ENCODE measurements around the gene NT5DC2. TPM values are rescaled to one million over a fixed set of nuclear protein-coding genes. Genes with fewer than 3 reads are reported as not detected.

NT5DC2 gene
- total and polyA plus RNA-seq, 2 of the 8 experiments (the other 6 are each of a cell fraction or from before 2014, with no cell fraction given) = 331 to 477 TPM

GRCh38 chr3:52537165-52537620 is 3.5 kb upstream of the NT5DC2 start:
- Histone ChIP-seq H2AFZ (ENCODE audit: low read length) (no peak overlapping the region), H3K27ac (ENCODE audit: low read depth, low read length) (peak overlapping the region; percentile 77), H2BK5ac (ENCODE audit: low read depth, low read length) (peak overlapping the region; percentile 50), H3K4me1 (replicated peaks in 1 of 4; ENCODE audit: control insufficient read depth in 3 of 4, insufficient read depth in 4 of 4, low read length in 3 of 4) (peaks cover 7 to 30% (median 17%) of the 10 kb centered on the region in 4 experiments), H4K20me1 (replicated peaks in 1 of 2; ENCODE audit: control insufficient read depth in 1 of 2, insufficient read depth in 2 of 2, low read length in 2 of 2) (peaks cover 6 to 18% of the 10 kb centered on the region in 2 experiments), H2BK120ac (replicated peaks; ENCODE audit: low read depth, low read length) (no peak overlapping the region), H3K4ac (replicated peaks; ENCODE audit: insufficient read length, low read depth, low read length) (no peak overlapping the region), H2BK20ac (ENCODE audit: low read length) (no peak overlapping the region), H3K79me1 (ENCODE audit: low read depth, low read length) (peaks cover 16% of the 10 kb centered on the region), H4K91ac (replicated peaks; ENCODE audit: insufficient read length, low read length) (peak overlapping the region; percentile 95), H3K9ac (replicated peaks in 1 of 4; ENCODE audit: extremely low read depth in 1 of 4, low read depth in 3 of 4, low read length in 3 of 4) (peak overlapping the region in 3 of 4 experiments; percentile 75 to 85 (median 81); a peak in 6 of 7 replicates), H2AK5ac (ENCODE audit: low read depth, low read length) (0 out of 2 replicates have a peak overlapping the region, but pooled peaks have one; percentile 49), H3K9me3 (ENCODE audit: insufficient read depth in 2 of 2, low read depth in 1 of 2, low read length in 1 of 2) (no peaks in the 10 kb centered on the region), H3K23me2 (ENCODE audit: low read depth, low read length) (peaks cover 26% of the 10 kb centered on the region), H3K23ac (ENCODE audit: insufficient read length) (no peak overlapping the region), H3K27me3 (replicated peaks in 1 of 4; ENCODE audit: control insufficient read depth in 3 of 4, extremely low read depth in 1 of 4, insufficient read depth in 3 of 4, low read length in 3 of 4) (no peaks in the 10 kb centered on the region), H4K8ac (ENCODE audit: extremely low read depth, insufficient read depth, low read length) (no peak overlapping the region), H4K5ac (ENCODE audit: insufficient read length, low read depth, low read length) (peak overlapping the region; percentile 57), H3K18ac (ENCODE audit: extremely low read depth, low read length) (0 out of 2 replicates have a peak overlapping the region, but pooled peaks have one; percentile 33), H3K14ac (ENCODE audit: insufficient read length) (no peak overlapping the region), H3K36me3 (ENCODE audit: control insufficient read depth in 2 of 4, insufficient read depth in 4 of 4, low read length in 3 of 4) (peaks cover 0 to 10% (median under 1%) of the 10 kb centered on the region in 4 experiments; a peak in 1 of 8 replicates), H2BK15ac (ENCODE audit: low read length) (no peak overlapping the region), H3K4me3 (ENCODE audit: extremely low read depth in 1 of 4, insufficient read depth in 2 of 4, low read depth in 3 of 4, low read length in 4 of 4) (peak overlapping the region; percentile 81 to 91 (median 88)), H3K79me2 (ENCODE audit: control insufficient read depth in 1 of 2, insufficient read depth in 2 of 2, low read length in 2 of 2) (peaks cover 12 to 38% of the 10 kb centered on the region in 2 experiments), H3K4me2 (ENCODE audit: insufficient read depth in 1 of 2, low read depth in 2 of 2, low read length in 2 of 2) (peak overlapping the region; percentile 89 to 90), H2BK12ac (ENCODE audit: low read depth, low read length) (no peak overlapping the region), H3K56ac (replicated peaks; ENCODE audit: insufficient read length, low read depth, low read length) (no peak overlapping the region)
- DNase-seq (ENCODE audit: low read depth in 1 of 2, low spot score in 2 of 2) (no peak), FAIRE-seq (peak; percentile 48)
- POLR2A ChIA-PET (ENCODE audit: partially characterized antibody) = interaction anchor here (1.7 kb wide), 1 partner anchor 22 kb away, joined by 5 read pairs; no protein-coding TSS in a partner anchor
- WGBS, 2 experiments (ENCODE audit: extremely low coverage in 1 of 2, insufficient coverage in 1 of 2, insufficient read length in 1 of 2, insufficient replicate concordance in 2 of 2, low coverage in 1 of 2, low lambda C conversion rate in 2 of 2, missing lambda C conversion rate in 1 of 2) = 32% methylated on average over 6 of the region's 6 CpGs; no CpG with 5 or more reads in 1 of the 2 experiments
- CTCF ChIA-PET (ENCODE audit: partially characterized antibody) = no interaction called here
- TF ChIP-seq CBX8 (IDR thresholded peaks at IDR 0.05; ENCODE audit: borderline replicate concordance, low read depth, low read length) (no peak), NRF1 (IDR thresholded peaks at IDR 0.05; ENCODE audit: low read depth, low read length) (no peak), MAFK (IDR thresholded peaks at IDR 0.05; ENCODE audit: low read depth, low read length) (no peak), ASH2L (IDR thresholded peaks at IDR 0.05; ENCODE audit: low read length) (no peak), EGR1 (IDR thresholded peaks at IDR 0.05; ENCODE audit: borderline replicate concordance, low read depth, low read length) (no peak), CTBP2 (IDR thresholded peaks at IDR 0.05; ENCODE audit: borderline replicate concordance, insufficient read depth, insufficient read length, low read length) (no peak), ATF2 (IDR thresholded peaks at IDR 0.05; ENCODE audit: low read length) (no peak), HDAC2 (IDR thresholded peaks at IDR 0.05; ENCODE audit: borderline replicate concordance in 1 of 2, low read depth in 2 of 2, low read length in 2 of 2) (no peak), USF2 (IDR thresholded peaks at IDR 0.05; ENCODE audit: low read length) (no peak)
